HL-60 (cell line): ENCODE measurements around the gene TMPRSS13.

ENCODE experiments used
- DNase-seq, 2 experiments: peaks; one replicate each; pipeline ENCODE4 v3.0.0-alpha.2; 2010 to 2020; ENCODE audit warnings: low read depth in 1 of 2, low spot score in 1 of 2
- H3K27ac ChIP-seq: fragments of 250-450 bp; sonication (Bioruptor Pico); replicated peaks from 2 replicates; pipeline ENCODE4 v1.5.1; 2020; ENCODE audit warnings: mild to moderate bottlenecking, moderate library complexity
- H3K27me3 ChIP-seq: fragments of 250-450 bp; sonication (Bioruptor Pico); 2 replicates; pipeline ENCODE4 v1.5.1; 2021; ENCODE audit warnings: mild to moderate bottlenecking, moderate library complexity; ENCODE audit not compliant: insufficient read depth, poor library complexity, severe bottlenecking
- H3K4me3 ChIP-seq: replicated peaks from 2 replicates; pipeline ENCODE4 v1.5.1; 2011; ENCODE audit warnings: mild to moderate bottlenecking, control low read depth, low read length; ENCODE audit not compliant: insufficient read depth
- CTCF ChIP-seq: IDR thresholded peaks from one replicate; pipeline ENCODE4 v1.5.1; 2011; ENCODE audit warnings: low read length, control low read depth, inconsistent platforms; ENCODE audit not compliant: insufficient read depth
- GABPA ChIP-seq: IDR thresholded peaks from 2 replicates; pipeline ENCODE4 v1.6.1; 2012; ENCODE audit warnings: low read depth
- POLR2AphosphoS5 ChIP-seq: IDR thresholded peaks from 2 replicates; pipeline ENCODE4 v1.6.1; 2012; ENCODE audit warnings: low read depth
- REST ChIP-seq: IDR thresholded peaks from 2 replicates; pipeline ENCODE4 v1.6.1; 2012; ENCODE audit warnings: low read depth; ENCODE audit not compliant: insufficient replicate concordance
- SPI1 ChIP-seq: IDR thresholded peaks from 2 replicates; pipeline ENCODE4 v1.6.1; 2012; ENCODE audit warnings: low read depth, mild to moderate bottlenecking, borderline replicate concordance

TMPRSS13 gene

GRCh38 chr11:117921456-117921855 is 7.7 kb downstream of the TMPRSS13 start:
- no peak for TF ChIP-seq CTCF
- TF ChIP-seq REST, result no peak
- Histone ChIP-seq H3K27ac (no peak overlapping the region), H3K27me3 (no peaks in the 10 kb centered on the region), H3K4me3 (no peak overlapping the region)
- no peak for DNase-seq

GRCh38 chr11:117919781-117920221 is 9.4 kb downstream of the TMPRSS13 start:
- Histone ChIP-seq H3K27ac (no peak overlapping the region), H3K27me3 (no peaks in the 10 kb centered on the region), H3K4me3 (no peak overlapping the region)
- no peak for TF ChIP-seq POLR2AphosphoS5
- no peak for TF ChIP-seq CTCF
- no peak for TF ChIP-seq GABPA
- TF ChIP-seq REST, result no peak
- no peak for TF ChIP-seq SPI1
- DNase-seq, result no peak

- Histone ChIP-seq H3K27me3 (no peaks in the 10 kb centered on the region), H3K4me3 (no peak overlapping the region), H3K27ac (no peak overlapping the region)
- TF ChIP-seq GABPA (no peak), REST (no peak), CTCF (no peak), POLR2AphosphoS5 (no peak), SPI1 (no peak)
- no peak for DNase-seq
Observed at GRCh38 chr11:117919341-117919740, 9.9 kb downstream of the TMPRSS13 start.
